ENCODE measurements around the gene WWC2. TPM values are rescaled to one million over a fixed set of nuclear protein-coding genes. Genes with fewer than 3 reads are reported as not detected.

WWC2 gene
- polyA plus RNA-seq, 1 experiment: 32.0 TPM

- no peak for DNase-seq (ENCODE audit: low read depth)
- peaks cover 18% of the 10 kb centered on the region for H3K36me3 ChIP-seq (ENCODE audit: control insufficient read depth, insufficient read depth, low read length)
- ChIA-PET POLR2A (no interaction called here), CTCF (no interaction called here)
- no peak for TF ChIP-seq CTCF (IDR thresholded peaks at IDR 0.05; ENCODE audit: insufficient read depth, low read depth, low read length)
- no peak overlapping the region for H3K4me3 ChIP-seq (ENCODE audit: low read depth, low read length)
- H3K27me3 ChIP-seq (ENCODE audit: control insufficient read depth, insufficient read depth, low read length): no peaks in the 10 kb centered on the region
Measured at GRCh38 chr4:183291070-183291469, 192.0 kb downstream of the WWC2 start.

GRCh38 chr4:183295711-183296110 is 196.7 kb downstream of the WWC2 start:
- no peak for TF ChIP-seq CTCF (IDR thresholded peaks at IDR 0.05; ENCODE audit: insufficient read depth, low read depth, low read length)
- Histone ChIP-seq H3K27me3 (ENCODE audit: control insufficient read depth, insufficient read depth, low read length) (no peaks in the 10 kb centered on the region), H3K36me3 (ENCODE audit: control insufficient read depth, insufficient read depth, low read length) (peaks cover 6% of the 10 kb centered on the region), H3K4me3 (ENCODE audit: low read depth, low read length) (no peak overlapping the region)
- no peak for DNase-seq (ENCODE audit: low read depth)
- ChIA-PET POLR2A (no interaction called here), CTCF (no interaction called here)

- peaks cover 3% of the 10 kb centered on the region; the same call in 1 of the 2 replicates for H3K36me3 ChIP-seq (ENCODE audit: control insufficient read depth, insufficient read depth, low read length)
- DNase-seq (ENCODE audit: low read depth): no peak
- H3K27me3 ChIP-seq (ENCODE audit: control insufficient read depth, insufficient read depth, low read length): no peaks in the 10 kb centered on the region
- CTCF ChIA-PET: no interaction called here
- H3K4me3 ChIP-seq (ENCODE audit: low read depth, low read length): no peak overlapping the region
- POLR2A ChIA-PET: no interaction called here
- no peak for TF ChIP-seq CTCF (IDR thresholded peaks at IDR 0.05; ENCODE audit: insufficient read depth, low read depth, low read length)
Measured at GRCh38 chr4:183297675-183298074, 198.6 kb downstream of the WWC2 start.

- Histone ChIP-seq H3K4me3 (ENCODE audit: low read depth, low read length) (no peak overlapping the region), H3K27me3 (ENCODE audit: control insufficient read depth, insufficient read depth, low read length) (no peaks in the 10 kb centered on the region), H3K36me3 (ENCODE audit: control insufficient read depth, insufficient read depth, low read length) (peaks cover 3% of the 10 kb centered on the region; the same call in 1 of the 2 replicates)
- ChIA-PET CTCF (no interaction called here), POLR2A (no interaction called here)
- no peak for TF ChIP-seq CTCF (IDR thresholded peaks at IDR 0.05; ENCODE audit: insufficient read depth, low read depth, low read length)
- DNase-seq (ENCODE audit: low read depth): no peak
Measured at GRCh38 chr4:183299464-183299863, 200.4 kb downstream of the WWC2 start.

- Histone ChIP-seq H3K36me3 (ENCODE audit: control insufficient read depth, insufficient read depth, low read length) (peaks cover 4% of the 10 kb centered on the region; the same call in 1 of the 2 replicates), H3K27me3 (ENCODE audit: control insufficient read depth, insufficient read depth, low read length) (no peaks in the 10 kb centered on the region), H3K4me3 (ENCODE audit: low read depth, low read length) (no peak overlapping the region)
- no peak for DNase-seq (ENCODE audit: low read depth)
- CTCF ChIA-PET: interaction anchor here (0.7 kb wide), 1 partner anchor 18 kb away, joined by 3 read pairs; no protein-coding TSS in a partner anchor
- POLR2A ChIA-PET: no interaction called here
- no peak for TF ChIP-seq CTCF (IDR thresholded peaks at IDR 0.05; ENCODE audit: insufficient read depth, low read depth, low read length)
Measured at GRCh38 chr4:183300070-183300469, 201.0 kb downstream of the WWC2 start.

Measured in BJ (cell line).